HL-60/S4 treated with phorbol 12-myristate 13-acetate at 8.2 ng/mL for 4 days and 3 days (cell line): ENCODE data around the gene ARHGAP22.
"Not testable (repeated sequence)": the region's sequence is repeated elsewhere in the genome, so short reads cannot be mapped to it uniquely, and the experiment has no call there.

Experiments used
- in situ Hi-C: fragments of 300-500 bp; cut with MboI; formaldehyde crosslinking; loops from 2 replicates; pipeline ENCODE4 v1.15.0; 2022; ENCODE audit warnings: low sequenced_read_pairs

The ARHGAP22 gene, protein sequence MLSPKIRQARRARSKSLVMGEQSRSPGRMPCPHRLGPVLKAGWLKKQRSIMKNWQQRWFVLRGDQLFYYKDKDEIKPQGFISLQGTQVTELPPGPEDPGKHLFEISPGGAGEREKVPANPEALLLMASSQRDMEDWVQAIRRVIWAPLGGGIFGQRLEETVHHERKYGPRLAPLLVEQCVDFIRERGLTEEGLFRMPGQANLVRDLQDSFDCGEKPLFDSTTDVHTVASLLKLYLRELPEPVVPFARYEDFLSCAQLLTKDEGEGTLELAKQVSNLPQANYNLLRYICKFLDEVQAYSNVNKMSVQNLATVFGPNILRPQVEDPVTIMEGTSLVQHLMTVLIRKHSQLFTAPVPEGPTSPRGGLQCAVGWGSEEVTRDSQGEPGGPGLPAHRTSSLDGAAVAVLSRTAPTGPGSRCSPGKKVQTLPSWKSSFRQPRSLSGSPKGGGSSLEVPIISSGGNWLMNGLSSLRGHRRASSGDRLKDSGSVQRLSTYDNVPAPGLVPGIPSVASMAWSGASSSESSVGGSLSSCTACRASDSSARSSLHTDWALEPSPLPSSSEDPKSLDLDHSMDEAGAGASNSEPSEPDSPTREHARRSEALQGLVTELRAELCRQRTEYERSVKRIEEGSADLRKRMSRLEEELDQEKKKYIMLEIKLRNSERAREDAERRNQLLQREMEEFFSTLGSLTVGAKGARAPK

DNA sequence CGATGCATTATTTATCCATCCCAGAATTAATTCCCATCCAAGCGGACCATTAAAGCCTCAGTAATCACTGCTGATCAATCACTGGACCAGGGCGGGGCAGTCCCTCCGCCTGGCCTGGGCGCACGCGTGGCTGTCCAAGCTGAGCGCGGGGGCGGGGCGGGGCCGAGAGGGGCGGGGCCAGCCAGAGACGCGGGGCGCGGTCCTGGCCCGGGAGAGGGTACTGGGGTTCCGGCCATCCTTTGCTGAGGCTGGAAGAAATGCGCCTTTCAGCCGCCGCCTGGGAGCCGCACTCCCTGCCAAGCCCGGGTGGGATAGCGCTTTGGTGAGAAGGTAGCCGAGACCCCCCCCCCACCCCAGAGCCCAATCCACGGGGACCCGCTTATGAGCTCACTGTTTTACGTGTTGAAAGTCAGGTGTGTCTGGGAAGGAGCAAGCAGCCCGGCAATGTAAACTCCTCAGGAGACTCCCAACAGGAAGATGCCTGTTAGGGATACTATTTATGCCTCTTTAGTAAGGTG, at the start of gene ARHGAP22:
Gene ARHGAP22 (minus strand): TSS at position 83 of the 518 bp plus-strand sequence. CDS start 277 bp downstream, outside the sequence.
- in situ Hi-C loops: no loop called here

- in situ Hi-C loops: loop anchor here (10.0 kb wide), 1 partner anchor 99 kb away; no protein-coding TSS in a partner anchor
Measured at GRCh38 chr10:48653944-48654698, 49.2 kb upstream of the ARHGAP22 start.

DNA sequence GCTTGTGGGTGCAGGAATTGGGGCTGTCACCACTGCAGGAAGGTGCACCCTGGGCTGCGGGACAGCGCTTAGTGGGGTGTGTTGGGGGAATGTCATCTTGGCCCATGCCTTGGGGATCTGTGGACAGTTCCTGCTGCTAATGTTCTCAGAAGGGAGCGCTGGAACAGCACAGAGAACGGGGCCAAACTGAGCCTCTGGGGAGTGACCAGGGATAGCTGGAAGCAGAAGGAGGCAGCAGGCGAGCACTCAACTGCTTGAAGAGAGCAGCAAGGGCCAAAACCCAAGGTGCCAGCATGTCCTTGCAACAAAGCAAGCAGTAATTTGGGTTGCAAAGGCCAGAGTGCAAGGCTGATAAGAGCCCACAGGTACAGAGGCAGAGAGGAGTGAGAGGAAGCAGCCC, 48.5 kb upstream of the ARHGAP22 start:
- in situ Hi-C loops: loop anchor here (10.0 kb wide), 1 partner anchor 99 kb away; no protein-coding TSS in a partner anchor

DNA sequence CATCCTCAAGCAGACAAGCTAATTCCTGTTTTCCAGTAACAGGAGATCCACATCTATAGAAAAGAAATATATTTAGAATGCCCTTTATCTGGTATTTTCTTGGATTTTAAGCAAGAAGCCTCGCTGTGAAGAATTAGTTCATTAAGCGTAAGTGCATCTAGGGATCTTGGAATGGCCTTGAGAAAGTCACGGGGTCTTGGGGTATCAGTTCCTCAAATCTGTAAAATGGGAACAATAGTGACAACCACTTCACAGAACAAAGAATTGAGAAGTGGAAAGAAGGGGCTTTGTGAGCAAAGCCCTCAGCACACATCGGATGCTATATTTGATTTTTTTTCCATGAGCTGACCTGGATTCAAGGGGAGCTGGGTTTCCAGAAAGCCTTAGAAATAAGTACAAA, 47.5 kb upstream of the ARHGAP22 start:
- in situ Hi-C loops: loop anchor here (10.0 kb wide), 1 partner anchor 98 kb away; no protein-coding TSS in a partner anchor

DNA sequence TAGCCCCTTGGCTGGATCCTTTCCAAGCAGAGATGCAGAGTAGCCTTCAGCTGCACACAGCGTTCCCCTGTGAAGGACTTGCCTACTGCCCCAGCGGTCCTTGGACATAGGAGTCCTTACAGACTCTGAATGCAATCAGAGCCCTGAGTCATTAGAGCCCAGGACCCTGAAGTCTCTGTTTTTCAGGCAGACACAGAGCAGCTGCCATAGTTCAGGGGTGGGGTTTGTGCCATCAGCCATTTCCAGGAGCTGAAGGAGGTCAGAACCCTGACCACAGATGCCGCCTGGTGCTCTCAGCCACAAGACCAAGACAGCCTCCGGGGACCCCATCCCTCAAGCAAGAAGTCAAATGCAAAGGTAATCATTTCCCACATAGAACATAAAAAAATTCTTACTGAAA, 47.0 kb upstream of the ARHGAP22 start:
- in situ Hi-C loops: loop anchor here (10.0 kb wide), 1 partner anchor 97 kb away; no protein-coding TSS in a partner anchor

GRCh38 chr10:48651293-48651692, 46.4 kb upstream of the ARHGAP22 start:
- in situ Hi-C loops: loop anchor here (10.0 kb wide), 1 partner anchor 96 kb away; no protein-coding TSS in a partner anchor

GRCh38 chr10:48649349-48649944, 44.6 kb upstream of the ARHGAP22 start:
- in situ Hi-C loops: no loop called here

GRCh38 chr10:48648172-48648942, 43.5 kb upstream of the ARHGAP22 start:
- in situ Hi-C loops: no loop called here

GRCh38 chr10:48647073-48647472, 42.2 kb upstream of the ARHGAP22 start:
- in situ Hi-C loops: not testable (repeated sequence)

DNA sequence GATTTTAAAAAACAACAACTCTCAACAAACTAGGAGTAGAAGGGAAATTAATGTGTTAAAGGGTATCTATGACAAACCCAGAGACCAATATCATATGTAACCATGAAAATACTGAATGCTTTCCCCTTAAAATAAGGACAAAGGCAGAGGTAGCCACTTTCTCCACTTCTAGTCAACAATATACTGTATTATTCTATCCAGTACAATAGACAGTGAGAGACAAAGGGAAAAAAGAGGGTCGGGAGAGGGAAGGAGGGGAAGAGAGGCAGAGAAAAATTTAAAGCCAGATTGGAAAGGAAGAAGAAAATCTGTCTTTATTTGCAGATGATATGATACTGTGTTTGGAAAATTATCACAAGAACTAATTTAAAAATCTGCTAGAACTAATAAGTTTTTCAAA, 40.7 kb upstream of the ARHGAP22 start:
- in situ Hi-C loops: no loop called here

DNA sequence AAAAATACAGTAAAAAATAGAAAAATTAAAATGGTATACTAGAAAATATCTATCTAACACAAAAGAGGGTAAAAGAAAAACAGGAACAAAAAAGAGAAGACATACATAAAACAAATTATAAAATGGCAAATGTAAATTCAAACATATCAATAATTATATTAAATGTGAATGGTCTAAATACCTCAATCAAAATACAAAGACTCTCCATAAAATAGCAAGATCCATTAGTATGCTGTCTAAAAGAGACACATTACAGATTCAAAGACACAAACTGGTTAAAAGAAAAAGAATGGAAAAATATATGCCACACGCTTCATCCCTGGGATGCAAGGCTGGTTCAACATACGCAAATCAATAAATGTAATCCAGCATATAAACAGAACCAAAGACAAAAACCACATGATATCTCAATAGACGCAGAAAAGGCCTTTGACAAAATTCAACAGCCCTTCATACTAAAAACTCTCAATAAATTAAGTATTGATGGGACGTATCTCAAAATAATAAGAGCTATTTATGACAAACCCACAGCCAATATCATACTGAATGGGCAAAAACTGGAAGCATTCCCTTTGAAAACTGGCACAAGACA, 36.3 kb upstream of the ARHGAP22 start:
- in situ Hi-C loops: not testable (repeated sequence)

- in situ Hi-C loops: no loop called here
Measured at GRCh38 chr10:48640326-48640725, 35.5 kb upstream of the ARHGAP22 start.

GRCh38 chr10:48639632-48640031, 34.8 kb upstream of the ARHGAP22 start:
- in situ Hi-C loops: no loop called here

DNA sequence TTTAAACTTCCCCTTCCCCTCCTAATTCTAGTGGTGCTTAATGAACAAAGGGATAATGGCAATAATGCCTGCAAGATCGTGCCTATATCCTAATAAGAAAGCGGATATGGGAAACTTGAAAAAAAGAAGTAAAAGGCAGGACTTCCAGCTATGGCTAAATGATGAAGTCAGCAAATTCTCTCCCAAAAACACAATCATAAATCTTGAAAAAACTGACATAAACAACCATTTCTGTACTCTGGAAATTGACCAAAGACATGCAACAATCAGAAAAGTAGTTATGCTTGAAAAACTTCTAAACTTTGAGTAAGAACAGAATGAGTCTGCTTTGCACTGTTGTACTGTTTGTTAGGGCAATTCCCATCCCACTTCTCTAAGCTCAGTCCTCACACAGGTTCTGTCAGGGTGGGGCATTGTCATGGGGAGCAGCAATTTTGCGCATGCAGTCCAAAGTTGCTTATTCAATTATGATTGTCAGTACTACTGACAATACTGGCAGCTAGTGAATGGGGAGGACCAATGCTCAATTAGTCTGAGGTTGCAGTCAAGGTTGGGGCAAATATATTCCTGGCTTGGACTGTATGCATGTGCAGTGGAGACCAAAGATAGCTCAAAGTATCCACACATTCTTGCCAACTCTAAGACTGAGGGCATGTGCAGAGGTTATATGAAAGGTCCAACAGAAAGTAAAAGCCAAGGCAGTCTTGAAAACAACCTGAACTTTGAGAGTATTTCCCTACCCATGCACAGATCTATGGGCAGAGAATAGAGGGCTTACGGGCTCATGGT, 34.1 kb upstream of the ARHGAP22 start:
- in situ Hi-C loops: no loop called here

GRCh38 chr10:48638158-48638557, 33.3 kb upstream of the ARHGAP22 start:
- in situ Hi-C loops: no loop called here

DNA sequence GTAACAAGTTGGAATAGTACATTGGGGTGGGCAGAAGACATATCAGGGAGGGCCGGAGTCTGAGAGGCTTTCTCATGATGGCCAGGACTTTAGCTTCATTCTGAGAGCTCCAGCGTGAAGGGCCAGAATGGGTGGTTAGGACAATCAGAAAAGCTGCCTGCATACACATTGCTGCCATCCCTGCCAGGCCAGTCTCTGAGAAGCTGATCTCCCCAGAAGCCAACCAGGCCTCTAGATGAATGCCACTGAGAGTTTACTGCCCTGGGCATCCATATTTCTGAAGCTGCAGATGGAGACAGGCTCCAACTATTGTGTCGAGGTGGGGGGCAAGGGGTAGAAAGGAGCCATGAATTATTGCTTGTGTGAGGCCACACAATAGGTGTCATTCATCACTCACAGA, 32.0 kb upstream of the ARHGAP22 start:
- in situ Hi-C loops: no loop called here

- in situ Hi-C loops: no loop called here
Measured at GRCh38 chr10:48636231-48636630, 31.4 kb upstream of the ARHGAP22 start.

- in situ Hi-C loops: no loop called here
Measured at GRCh38 chr10:48634984-48635557, 30.2 kb upstream of the ARHGAP22 start.
